ENCODE measurements around the gene KIAA1217. TPM values are rescaled to one million over a fixed set of nuclear protein-coding genes. Genes with fewer than 3 reads are reported as not detected.

The KIAA1217 gene
- total and polyA plus RNA-seq, 2 experiments from 2014 or later: 5.4 to 8.1 TPM

- Histone ChIP-seq H3K27ac (peak overlapping the region; percentile 92), H3F3A (ENCODE audit: insufficient read depth) (peaks cover 54% of the 10 kb centered on the region), H2AFZ (peak overlapping the region; percentile 39; the same call in 1 of the 2 replicates), H3K79me2 (ENCODE audit: insufficient read depth) (peaks cover 44% of the 10 kb centered on the region), H3K4me2 (ENCODE audit: unreplicated experiment) (peak overlapping the region; percentile 73), H3K4me1 (ENCODE audit: insufficient read depth) (peaks cover 61% of the 10 kb centered on the region), H3K9me2 (ENCODE audit: insufficient read depth) (no peaks in the 10 kb centered on the region), H3K27me3 (replicated peaks; ENCODE audit: insufficient read depth) (no peaks in the 10 kb centered on the region), H3K9ac (peak overlapping the region; percentile 72), H3K36me3 (ENCODE audit: low read depth) (no peaks in the 10 kb centered on the region), H4K20me1 (ENCODE audit: insufficient read depth) (no peaks in the 10 kb centered on the region), H3K4me3 (peak overlapping the region; percentile 71), H3K9me3 (ENCODE audit: low read depth) (no peaks in the 10 kb centered on the region)
- in situ Hi-C loops (cut with MboI): no loop called here
- DNase-seq: peak; percentile 96
- TF ChIP-seq EZH2 (IDR thresholded peaks at IDR 0.05; ENCODE audit: insufficient read depth, poor library complexity, severe bottlenecking) (no peak), EZH2phosphoT487 (IDR thresholded peaks at IDR 0.05; ENCODE audit: insufficient read depth, low read depth) (no peak)
- WGBS, 2 experiments (ENCODE audit: low coverage in 1 of 2, low lambda C conversion rate in 2 of 2, missing lambda C conversion rate in 2 of 2): 47 to 51% methylated on average over 16 of the region's 16 CpGs
Measured at GRCh38 chr10:24465891-24466818, 257.2 kb downstream of the KIAA1217 start.

DNA sequence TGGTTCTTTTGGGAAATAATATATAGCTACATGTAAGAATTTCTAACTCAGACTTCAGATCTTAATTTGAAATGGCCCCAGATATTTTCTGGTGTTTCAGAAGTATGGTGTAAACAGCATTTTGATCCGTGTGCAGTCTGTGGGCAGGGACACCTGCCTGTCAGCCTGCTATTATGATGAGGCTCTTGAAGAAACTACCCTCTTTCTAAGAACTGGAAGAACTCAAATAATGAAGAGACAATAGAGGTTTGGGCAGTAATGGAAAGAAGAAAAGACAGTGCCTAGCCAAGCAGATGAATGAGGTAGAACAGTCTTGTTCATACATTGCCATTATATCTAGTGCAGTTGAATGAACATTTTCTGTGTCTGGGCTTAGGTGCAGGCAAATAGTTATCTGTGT is 258.2 kb downstream of the KIAA1217 start:
- peaks cover 54% of the 10 kb centered on the region for H3F3A ChIP-seq (ENCODE audit: insufficient read depth)
- H3K27ac ChIP-seq: peak overlapping the region; percentile 92
- H2AFZ ChIP-seq: no peak overlapping the region
- peak overlapping the region; percentile 73 for H3K4me2 ChIP-seq (ENCODE audit: unreplicated experiment)
- TF ChIP-seq EZH2 (IDR thresholded peaks at IDR 0.05; ENCODE audit: insufficient read depth, poor library complexity, severe bottlenecking) (no peak), EZH2phosphoT487 (IDR thresholded peaks at IDR 0.05; ENCODE audit: insufficient read depth, low read depth) (no peak)
- in situ Hi-C loops (cut with MboI): no loop called here
- H3K4me1 ChIP-seq (ENCODE audit: insufficient read depth): peaks cover 61% of the 10 kb centered on the region
- DNase-seq: no peak
- H4K20me1 ChIP-seq (ENCODE audit: insufficient read depth): no peaks in the 10 kb centered on the region
- no peaks in the 10 kb centered on the region for H3K27me3 ChIP-seq (replicated peaks; ENCODE audit: insufficient read depth)
- peak overlapping the region; percentile 71 for H3K4me3 ChIP-seq
- no peaks in the 10 kb centered on the region for H3K9me3 ChIP-seq (ENCODE audit: low read depth)
- no peaks in the 10 kb centered on the region for H3K36me3 ChIP-seq (ENCODE audit: low read depth)
- H3K9me2 ChIP-seq (ENCODE audit: insufficient read depth): no peaks in the 10 kb centered on the region
- H3K9ac ChIP-seq: peak overlapping the region; percentile 72
- 94 to 97% methylated on average over 1 of the region's 1 CpG for WGBS, 2 experiments (ENCODE audit: low coverage in 1 of 2, low lambda C conversion rate in 2 of 2, missing lambda C conversion rate in 2 of 2)
- H3K79me2 ChIP-seq (ENCODE audit: insufficient read depth): peaks cover 49% of the 10 kb centered on the region

GRCh38 chr10:24467605-24468004 is 258.7 kb downstream of the KIAA1217 start:
- no peaks in the 10 kb centered on the region for H3K36me3 ChIP-seq (ENCODE audit: low read depth)
- H3K4me1 ChIP-seq (ENCODE audit: insufficient read depth): peaks cover 60% of the 10 kb centered on the region
- peak overlapping the region; percentile 72 for H3K9ac ChIP-seq
- no peaks in the 10 kb centered on the region for H3K27me3 ChIP-seq (replicated peaks; ENCODE audit: insufficient read depth)
- peaks cover 49% of the 10 kb centered on the region for H3F3A ChIP-seq (ENCODE audit: insufficient read depth)
- H3K9me2 ChIP-seq (ENCODE audit: insufficient read depth): no peaks in the 10 kb centered on the region
- H3K27ac ChIP-seq: no peak overlapping the region
- peak overlapping the region; percentile 71 for H3K4me3 ChIP-seq
- H3K4me2 ChIP-seq (ENCODE audit: unreplicated experiment): peak overlapping the region; percentile 73
- no peaks in the 10 kb centered on the region for H4K20me1 ChIP-seq (ENCODE audit: insufficient read depth)
- H3K9me3 ChIP-seq (ENCODE audit: low read depth): no peaks in the 10 kb centered on the region
- DNase-seq: no peak
- in situ Hi-C loops (cut with MboI): no loop called here
- peaks cover 49% of the 10 kb centered on the region for H3K79me2 ChIP-seq (ENCODE audit: insufficient read depth)
- WGBS, 2 experiments (ENCODE audit: low coverage in 1 of 2, low lambda C conversion rate in 2 of 2, missing lambda C conversion rate in 2 of 2): 74 to 76% methylated on average over 2 of the region's 2 CpGs
- TF ChIP-seq EZH2phosphoT487 (IDR thresholded peaks at IDR 0.05; ENCODE audit: insufficient read depth, low read depth) (no peak), EZH2 (IDR thresholded peaks at IDR 0.05; ENCODE audit: insufficient read depth, poor library complexity, severe bottlenecking) (no peak)
- H2AFZ ChIP-seq: no peak overlapping the region

DNA sequence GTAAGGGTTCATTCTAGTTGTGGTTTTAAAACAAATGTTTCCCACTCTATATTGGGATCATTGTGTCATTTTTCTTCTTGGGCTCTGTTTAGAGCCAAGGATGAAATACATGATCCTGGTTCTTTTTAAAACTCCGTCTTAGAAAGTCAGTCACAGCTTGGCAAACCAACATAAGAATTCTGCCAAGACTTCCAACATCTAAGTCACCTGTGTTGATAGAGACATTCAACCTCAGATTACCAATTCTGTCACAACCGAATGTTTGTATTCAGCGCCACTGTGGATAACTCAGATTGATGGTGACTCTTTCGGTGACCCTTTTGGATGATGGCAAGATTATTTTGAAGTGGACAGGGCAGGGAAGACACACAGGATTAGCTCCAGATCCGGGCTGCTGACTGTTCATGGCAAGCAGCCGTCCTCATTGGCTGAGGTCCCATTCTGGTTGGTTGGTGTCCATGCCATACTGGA is 259.4 kb downstream of the KIAA1217 start:
- no peaks in the 10 kb centered on the region for H3K9me2 ChIP-seq (ENCODE audit: insufficient read depth)
- DNase-seq: peak; percentile 38
- 65 to 69% methylated on average over 6 of the region's 6 CpGs for WGBS, 2 experiments (ENCODE audit: low coverage in 1 of 2, low lambda C conversion rate in 2 of 2, missing lambda C conversion rate in 2 of 2)
- H3K9me3 ChIP-seq (ENCODE audit: low read depth): no peaks in the 10 kb centered on the region
- H3K4me1 ChIP-seq (ENCODE audit: insufficient read depth): peaks cover 53% of the 10 kb centered on the region
- in situ Hi-C loops (cut with MboI): no loop called here
- H3F3A ChIP-seq (ENCODE audit: insufficient read depth): peaks cover 42% of the 10 kb centered on the region
- H3K4me3 ChIP-seq: peak overlapping the region; percentile 71
- no peaks in the 10 kb centered on the region for H3K36me3 ChIP-seq (ENCODE audit: low read depth)
- H2AFZ ChIP-seq: no peak overlapping the region
- TF ChIP-seq EZH2phosphoT487 (IDR thresholded peaks at IDR 0.05; ENCODE audit: insufficient read depth, low read depth) (no peak), EZH2 (IDR thresholded peaks at IDR 0.05; ENCODE audit: insufficient read depth, poor library complexity, severe bottlenecking) (no peak)
- H3K9ac ChIP-seq: no peak overlapping the region
- no peak overlapping the region for H3K27ac ChIP-seq
- H3K79me2 ChIP-seq (ENCODE audit: insufficient read depth): peaks cover 49% of the 10 kb centered on the region
- H4K20me1 ChIP-seq (ENCODE audit: insufficient read depth): no peaks in the 10 kb centered on the region
- no peaks in the 10 kb centered on the region for H3K27me3 ChIP-seq (replicated peaks; ENCODE audit: insufficient read depth)
- peak overlapping the region; percentile 73 for H3K4me2 ChIP-seq (ENCODE audit: unreplicated experiment)

Measured in GM23248 (cell line).